NAMALWA (cell line): ENCODE results near the gene CTNNA2.

Experiments used
- DNase-seq: peaks from one replicate; pipeline ENCODE4 v3.0.0-alpha.2; 2015; ENCODE audit warnings: low spot score

CTNNA2 gene

GRCh38 chr2:79935046-79935732 lies 422.3 kb downstream of the CTNNA2 start:
- no peak for DNase-seq

- DNase-seq: peak; percentile 67
These were observed 423.2 kb downstream of the CTNNA2 start for GRCh38 chr2:79935771-79936657.

DNA sequence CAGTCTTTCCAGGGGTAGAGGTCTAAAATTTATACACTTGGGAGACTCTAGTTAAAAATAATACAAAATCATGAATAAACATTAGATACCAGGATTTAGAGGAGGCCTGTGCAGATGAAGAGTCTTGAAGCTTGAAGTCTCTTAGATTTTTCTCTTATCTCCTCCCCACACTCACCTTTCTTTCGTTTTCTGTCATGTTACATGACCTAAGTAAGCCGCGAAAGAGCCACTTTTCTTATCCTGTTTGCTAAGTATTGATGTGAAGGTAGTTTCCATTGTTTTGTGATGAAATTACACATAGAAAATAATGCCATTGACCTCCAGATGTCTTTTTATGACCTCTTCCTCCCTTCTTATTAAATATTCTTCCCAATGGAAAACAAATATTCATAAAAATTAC lies 423.9 kb downstream of the CTNNA2 start:
- no peak for DNase-seq

- DNase-seq: no peak
These were observed 425.8 kb downstream of the CTNNA2 start for GRCh38 chr2:79938648-79939047.

DNA sequence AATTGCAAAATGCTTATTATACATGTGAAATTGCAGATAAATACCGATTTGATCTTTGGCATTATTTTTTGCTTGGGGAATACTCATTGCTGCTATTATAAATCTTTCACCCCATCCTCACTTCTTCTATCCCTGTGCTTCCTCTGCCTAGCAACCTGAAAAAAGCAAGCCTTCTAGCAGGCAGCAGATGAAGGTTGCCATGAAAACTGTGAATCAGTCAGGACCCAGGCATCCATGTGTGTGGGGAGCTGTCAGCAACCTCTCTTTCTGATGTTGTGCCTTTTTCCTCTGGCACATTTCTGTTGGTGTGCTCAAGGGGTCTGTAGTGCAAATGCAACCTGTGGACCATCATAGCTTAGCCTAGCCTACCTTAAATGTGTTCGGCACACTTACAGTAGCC lies 427.5 kb downstream of the CTNNA2 start:
- DNase-seq: no peak

DNA sequence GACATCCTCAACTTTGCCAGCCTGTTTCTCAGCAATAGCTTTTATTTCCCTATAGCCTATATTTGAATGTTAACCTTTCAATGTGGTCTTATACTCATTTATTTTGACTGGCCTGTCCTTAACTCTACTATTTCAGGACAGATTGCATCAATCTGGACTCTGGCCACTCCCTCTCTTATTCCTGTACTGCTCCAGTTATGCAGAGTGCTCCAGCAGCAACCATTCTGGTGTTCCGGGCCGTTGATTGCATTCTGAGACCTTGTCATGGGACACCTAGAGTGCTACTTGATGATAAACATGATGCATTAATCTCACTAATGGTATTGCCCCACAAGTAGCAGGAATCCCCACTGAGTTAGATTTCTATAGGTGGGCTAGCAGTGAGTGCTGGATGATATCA lies 428.3 kb downstream of the CTNNA2 start:
- no peak for DNase-seq

- no peak for DNase-seq
These were observed 431.4 kb downstream of the CTNNA2 start for GRCh38 chr2:79944205-79944604.

DNA sequence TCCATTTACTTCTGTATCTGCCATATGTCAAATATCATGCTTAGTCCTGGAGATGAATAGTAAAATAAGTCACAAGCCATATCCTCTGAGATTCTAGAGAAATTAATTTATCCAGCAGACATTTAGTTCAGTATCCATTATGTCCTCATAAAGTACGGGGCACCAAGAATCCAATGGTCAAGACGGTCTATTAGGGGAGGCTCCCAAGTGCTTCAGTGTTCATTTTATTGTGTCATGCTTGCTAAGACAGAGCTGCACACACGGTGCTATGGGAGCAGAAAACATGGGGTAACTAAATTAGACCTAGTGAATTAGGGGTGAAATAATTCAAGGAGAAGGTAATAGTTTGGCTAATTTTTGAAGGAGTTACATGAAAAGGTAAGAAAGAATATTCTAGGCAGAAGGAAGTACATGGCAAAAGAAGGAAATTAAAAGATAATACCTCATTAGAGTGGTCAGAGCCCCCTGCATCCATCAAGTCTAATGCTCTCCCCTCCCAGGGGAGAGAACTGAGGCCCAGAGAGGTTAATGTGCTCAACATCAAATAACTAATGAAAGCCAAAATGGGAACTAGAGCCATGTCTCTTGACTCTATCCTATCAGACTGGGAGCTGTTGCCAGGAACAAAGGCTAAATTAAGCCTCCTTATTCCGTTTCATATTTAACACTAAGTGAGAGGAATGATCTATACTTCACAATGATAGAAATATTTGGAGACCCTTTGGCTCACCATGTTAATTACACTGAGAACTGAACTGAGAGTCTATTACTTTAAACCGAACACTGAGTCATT lies 433.0 kb downstream of the CTNNA2 start:
- DNase-seq: no peak

DNA sequence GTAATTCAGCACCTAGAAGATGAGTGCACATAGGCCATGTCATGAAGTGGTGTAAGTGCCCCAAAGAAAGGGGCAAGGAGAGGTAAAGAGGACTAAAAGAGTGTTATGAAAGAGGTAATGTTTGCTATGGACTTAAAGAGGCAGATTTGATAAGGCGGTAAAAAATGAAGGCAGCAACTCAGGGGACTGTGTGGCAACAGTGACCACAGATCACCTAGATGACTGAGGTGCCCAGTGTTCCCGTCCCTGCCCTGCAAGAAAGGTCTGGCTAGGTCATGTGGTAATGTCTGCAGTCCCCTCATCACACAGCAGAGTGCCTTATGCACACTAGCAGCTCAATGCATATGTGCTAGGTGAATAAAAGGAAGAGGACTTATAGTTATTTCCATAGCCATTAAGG lies 434.9 kb downstream of the CTNNA2 start:
- DNase-seq: no peak

GRCh38 chr2:79950526-79950925 lies 437.7 kb downstream of the CTNNA2 start:
- DNase-seq: no peak

- DNase-seq: no peak
These were observed 439.8 kb downstream of the CTNNA2 start for GRCh38 chr2:79952616-79953015.

GRCh38 chr2:79960035-79960434 lies 447.2 kb downstream of the CTNNA2 start:
- no peak for DNase-seq

- no peak for DNase-seq
These were observed 447.7 kb downstream of the CTNNA2 start for GRCh38 chr2:79960519-79960918.

GRCh38 chr2:79964966-79965365 lies 452.1 kb downstream of the CTNNA2 start:
- DNase-seq: no peak

- no peak for DNase-seq
These were observed 453.5 kb downstream of the CTNNA2 start for GRCh38 chr2:79966369-79966768.

DNA sequence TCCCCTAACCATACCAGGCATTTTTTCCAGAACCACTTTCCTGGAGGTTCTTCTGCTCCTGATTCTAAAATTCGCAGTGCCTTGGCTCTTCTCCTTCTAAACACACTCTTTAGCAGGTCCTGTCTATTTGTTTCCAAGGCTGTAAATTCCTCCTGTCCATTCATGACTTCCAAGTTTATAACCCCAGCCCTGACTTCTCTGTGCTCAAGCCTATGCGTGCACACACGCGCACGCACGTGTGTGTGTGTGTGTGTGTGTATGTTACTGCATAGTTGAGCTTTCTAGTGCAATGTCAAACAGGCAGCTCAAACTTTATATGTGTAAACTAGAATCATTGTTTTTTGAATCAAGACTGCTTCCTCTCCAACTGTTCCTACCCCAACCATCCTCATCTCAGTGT lies 454.0 kb downstream of the CTNNA2 start:
- no peak for DNase-seq

GRCh38 chr2:79971807-79972206 lies 459.0 kb downstream of the CTNNA2 start:
- no peak for DNase-seq

DNA sequence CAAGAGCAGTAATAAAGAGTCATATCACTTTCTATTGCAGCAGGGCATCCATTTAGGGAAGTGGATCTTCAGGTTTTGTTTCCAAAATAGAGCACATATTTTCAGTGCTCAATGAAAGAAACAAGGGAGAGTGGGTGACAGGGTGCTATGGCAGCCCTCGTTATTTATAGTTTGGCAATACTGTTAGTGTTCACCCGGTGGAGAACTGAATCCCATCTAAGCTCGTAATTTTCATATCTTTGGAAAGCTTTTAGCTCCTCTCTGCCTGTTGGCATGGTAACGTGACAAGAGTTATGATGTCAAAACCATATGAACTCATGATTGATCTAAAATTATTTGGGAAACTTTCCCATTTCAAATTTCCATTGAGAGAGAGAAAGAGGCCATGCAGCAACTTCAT lies 459.8 kb downstream of the CTNNA2 start:
- no peak for DNase-seq

DNA sequence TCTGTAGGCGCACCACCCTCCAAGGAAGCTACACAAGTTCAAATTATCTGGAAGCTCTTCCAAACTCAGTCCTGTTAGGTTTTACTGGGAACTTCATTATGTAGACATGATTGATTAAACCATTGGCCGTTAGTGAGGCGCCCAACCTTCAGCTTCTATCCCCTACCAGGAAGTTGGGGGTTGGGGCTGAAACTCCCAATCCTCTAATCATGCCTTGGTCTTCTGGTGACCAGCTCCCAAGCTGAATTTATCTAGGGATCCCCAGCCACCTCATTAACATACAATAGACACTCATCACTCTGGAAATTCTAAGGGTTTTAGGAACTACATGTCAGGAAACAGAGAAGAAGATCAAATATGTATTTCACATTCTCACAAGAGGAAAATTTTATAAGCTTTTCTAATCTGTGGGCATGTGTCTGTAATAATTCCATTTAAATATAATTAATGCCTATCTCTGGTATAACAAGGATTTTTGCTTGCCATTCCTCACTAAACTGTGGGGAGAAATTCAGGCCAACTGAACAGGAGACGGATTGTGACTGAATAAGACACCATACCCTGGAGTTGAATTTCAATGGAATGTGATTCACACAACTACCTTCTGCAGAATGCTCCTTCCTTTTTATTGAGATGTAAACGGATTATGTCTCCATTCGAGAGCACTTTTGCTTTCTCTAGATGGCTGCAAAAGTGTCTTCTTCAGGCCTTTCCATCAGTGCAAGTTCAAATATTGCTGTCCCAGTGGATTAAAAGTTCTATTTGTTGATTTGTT lies 463.1 kb downstream of the CTNNA2 start:
- no peak for DNase-seq

GRCh38 chr2:79977792-79978191 lies 464.9 kb downstream of the CTNNA2 start:
- no peak for DNase-seq

DNA sequence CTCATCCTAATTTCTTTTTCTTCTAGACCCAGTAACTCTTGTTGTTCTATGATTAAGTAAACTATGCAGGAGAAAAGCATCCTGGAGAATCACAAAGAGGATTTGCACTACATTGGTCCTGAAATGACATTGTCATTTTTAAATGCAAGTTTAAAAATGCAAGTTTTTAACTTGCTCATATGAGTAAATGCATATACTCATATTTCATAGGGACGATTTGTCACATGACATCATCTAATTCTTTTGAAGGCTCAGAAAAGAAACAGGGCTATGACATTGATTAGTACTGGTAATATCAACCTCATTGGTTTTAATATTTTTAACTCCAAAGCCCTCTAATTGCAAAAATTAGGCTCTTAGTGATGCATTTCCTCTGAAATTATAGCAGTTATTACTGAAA lies 467.3 kb downstream of the CTNNA2 start:
- DNase-seq: no peak

DNA sequence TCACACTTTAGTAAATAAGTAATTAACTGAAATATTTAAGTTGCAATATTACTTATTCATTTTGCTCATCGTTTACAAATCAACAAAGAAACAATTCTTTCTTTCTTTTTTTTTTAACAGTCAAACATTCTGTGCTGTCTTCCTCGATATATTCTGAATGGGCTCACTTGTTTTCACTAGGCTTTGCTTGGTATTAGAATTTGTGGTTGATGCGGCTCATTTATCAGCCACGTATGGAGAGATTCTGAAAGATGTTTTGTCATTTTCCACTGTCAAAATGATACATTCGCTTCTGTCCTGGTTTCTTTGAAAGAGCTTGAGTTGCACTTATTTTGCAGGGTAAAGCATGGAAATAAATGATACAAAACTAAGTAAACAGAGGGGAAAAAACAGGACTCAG lies 468.0 kb downstream of the CTNNA2 start:
- no peak for DNase-seq
